HG02852 (cell line): ENCODE results near the gene KRT82.
"Not testable (repeated sequence)": the region's sequence is repeated elsewhere in the genome, so short reads cannot be mapped to it uniquely, and the experiment has no call there.

ENCODE experiments used
- ATAC-seq: cut with Tn5 transposase; IDR thresholded peaks from one replicate; pipeline ENCODE4 v1.9.1; 2021; ENCODE audit warnings: mild to moderate bottlenecking, moderate library complexity; ENCODE audit not compliant: unreplicated experiment

Gene KRT82

DNA sequence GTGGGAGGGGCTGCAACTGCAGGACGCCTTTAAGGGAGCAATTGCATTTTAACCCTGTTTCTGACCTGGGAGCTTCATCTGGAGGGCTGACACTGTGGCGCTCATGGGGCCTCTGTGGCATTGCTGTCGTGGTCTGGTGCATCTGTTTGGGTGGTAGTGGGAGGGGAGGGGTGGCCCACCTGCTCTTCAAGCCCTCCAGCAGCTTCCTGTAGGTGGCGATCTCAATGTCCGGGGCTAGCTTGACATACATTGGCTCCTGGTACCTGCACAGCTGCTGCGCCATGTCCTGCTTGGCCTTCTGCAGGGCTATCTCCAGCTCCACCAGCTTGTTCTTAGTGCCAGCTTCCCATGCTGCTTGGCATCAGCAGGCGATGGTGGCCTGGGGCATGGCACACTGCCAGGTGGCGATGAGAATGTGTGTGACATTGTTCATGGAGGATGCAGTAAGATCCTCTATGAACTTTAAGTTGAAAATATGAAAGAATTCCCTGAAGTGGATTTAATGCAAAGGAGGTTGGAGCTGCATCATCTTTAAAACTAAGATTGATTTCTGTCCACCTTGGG is 7.7 kb upstream of the KRT82 start:
- no peak for ATAC-seq

- no peak for ATAC-seq
These were observed 7.1 kb upstream of the KRT82 start for GRCh38 chr12:52413202-52413601.

- ATAC-seq: no peak
These were observed 5.7 kb upstream of the KRT82 start for GRCh38 chr12:52411815-52412214.

GRCh38 chr12:52410589-52411248 is 4.6 kb upstream of the KRT82 start:
- not testable (repeated sequence) for ATAC-seq

GRCh38 chr12:52407918-52408317 is 1.8 kb upstream of the KRT82 start:
- ATAC-seq: no peak

DNA sequence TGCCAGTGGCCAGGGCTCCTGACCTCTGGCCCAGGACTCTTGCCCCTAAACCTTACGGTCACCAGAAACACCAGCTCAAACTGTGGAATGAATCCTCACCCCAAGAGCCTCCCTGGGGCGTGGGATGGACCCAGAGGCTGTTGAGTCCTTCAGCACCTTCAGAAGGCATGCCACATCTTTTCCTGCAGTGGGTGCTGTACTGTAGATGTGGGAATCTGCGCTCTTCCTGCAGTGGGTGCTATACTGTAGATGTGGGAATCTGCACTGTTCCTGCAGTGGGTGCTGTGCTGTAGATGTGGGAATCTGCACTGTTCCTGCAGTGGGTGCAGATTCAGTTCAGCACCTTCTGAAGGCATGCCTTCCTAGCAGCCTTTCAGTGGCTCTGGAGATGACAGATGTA is 1.2 kb downstream of the KRT82 start:
- no peak for ATAC-seq

GRCh38 chr12:52403561-52403960 is 2.6 kb downstream of the KRT82 start:
- ATAC-seq: no peak

DNA sequence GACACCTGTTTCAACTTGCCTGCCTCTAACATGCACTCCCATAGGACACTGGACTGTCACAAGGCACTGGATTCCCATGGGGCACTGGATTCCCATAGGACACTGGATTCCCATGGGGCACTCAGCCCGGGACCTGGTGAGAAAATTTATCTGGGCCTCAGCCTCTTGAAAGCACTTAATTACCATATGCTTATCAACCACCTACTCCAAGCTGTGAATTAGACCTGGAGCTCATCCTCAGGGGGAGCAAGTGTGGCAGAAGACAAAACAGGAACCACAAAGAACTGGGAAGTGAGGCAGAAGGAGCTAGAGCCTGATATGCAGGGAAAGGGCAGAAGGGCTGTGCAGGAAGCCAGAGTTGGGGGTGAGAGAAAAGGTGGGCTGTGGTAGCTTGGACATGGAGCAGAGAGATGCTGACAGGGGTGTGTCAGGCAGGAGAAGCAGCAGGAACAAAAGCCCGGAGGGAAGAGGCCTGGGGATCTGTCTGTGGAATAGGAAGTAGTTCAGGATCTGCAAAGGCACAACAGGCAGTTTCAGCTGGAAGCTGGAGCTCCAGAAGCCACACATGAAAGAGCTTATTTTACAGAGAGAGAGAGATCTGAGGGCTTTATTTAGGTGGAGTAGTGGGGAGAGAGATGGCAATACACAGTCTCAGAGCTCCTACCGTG is 3.1 kb downstream of the KRT82 start:
- ATAC-seq: no peak

DNA sequence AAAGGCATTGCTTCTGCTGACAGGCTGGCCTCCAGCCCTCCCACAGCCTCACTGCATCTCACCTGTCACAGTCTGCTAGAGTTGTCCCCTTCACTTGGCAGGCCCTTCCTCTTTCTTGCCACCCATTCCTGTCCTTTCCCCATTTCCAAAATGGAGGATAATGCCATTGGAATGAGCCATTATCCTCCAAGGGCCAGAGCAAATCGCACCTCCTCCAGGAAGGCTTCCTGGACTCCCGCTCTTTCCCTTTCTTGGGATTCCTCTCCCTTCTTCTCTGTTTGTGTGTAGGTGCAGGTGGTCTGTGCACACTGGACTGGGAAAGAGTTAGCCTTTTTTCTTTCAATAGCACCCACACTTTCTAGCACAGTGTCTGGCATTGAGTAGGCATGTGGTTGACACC is 3.8 kb downstream of the KRT82 start:
- no peak for ATAC-seq

DNA sequence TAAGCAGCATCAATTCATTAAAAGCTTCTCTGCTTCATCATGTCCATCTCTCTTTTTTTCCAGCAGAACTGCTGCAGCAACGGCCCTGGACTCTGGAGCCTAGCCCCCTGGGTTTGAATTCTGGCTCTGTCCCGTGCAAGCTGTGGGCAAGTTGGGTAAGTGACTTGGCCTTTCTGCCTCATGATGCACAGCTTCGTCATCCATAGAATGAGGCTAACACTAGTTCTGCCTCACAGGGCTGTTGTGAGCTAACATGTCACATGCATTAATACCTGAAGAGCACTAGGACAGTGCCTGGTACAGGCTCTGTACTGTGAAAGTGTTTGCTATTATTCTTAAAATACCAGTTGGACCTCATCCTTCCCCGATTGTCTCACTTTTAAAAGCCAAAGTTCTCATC is 4.2 kb downstream of the KRT82 start:
- no peak for ATAC-seq

DNA sequence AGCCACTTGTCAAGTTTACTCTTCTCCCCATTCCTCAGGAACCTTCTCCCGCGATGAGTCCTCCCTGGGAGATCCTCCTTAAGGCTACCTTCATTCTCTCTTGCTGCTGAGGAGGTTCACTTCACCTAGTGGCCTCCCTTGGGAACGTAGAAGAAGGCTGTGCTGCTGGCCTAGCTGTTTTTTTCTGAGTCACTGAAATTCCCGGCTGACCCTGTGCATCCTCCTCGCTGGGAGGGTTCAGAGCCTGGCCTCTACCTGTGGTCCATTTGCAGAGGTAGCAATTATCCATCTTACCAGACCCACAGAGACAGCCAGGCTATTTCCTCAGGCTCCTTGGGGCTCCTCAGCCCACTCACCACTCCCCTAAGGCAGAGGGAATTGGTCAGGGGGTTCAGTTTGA is 4.6 kb downstream of the KRT82 start:
- no peak for ATAC-seq

GRCh38 chr12:52400906-52401305 is 5.2 kb downstream of the KRT82 start:
- ATAC-seq: no peak

DNA sequence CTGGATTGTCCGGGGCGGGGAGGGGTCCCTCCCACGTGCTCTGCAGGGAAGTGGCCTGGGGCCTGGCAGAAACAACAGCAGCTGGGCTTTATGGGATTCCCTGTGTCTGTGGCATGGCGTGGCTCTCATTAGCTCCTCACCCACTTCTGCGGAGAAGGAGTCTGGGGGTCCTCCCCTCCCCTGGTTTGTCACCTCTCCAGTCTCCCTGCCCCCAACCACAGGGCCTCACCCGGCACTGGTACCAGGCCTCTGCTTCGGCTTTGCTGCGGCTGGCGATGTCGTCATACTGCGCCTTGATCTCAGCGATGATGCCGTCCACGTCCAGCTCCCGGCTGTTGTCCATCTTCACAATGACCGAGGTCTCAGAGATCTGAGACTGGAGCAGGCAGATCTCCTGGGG is 6.4 kb downstream of the KRT82 start:
- no peak for ATAC-seq

- ATAC-seq: no peak
These were observed 8.0 kb downstream of the KRT82 start for GRCh38 chr12:52398176-52398575.

DNA sequence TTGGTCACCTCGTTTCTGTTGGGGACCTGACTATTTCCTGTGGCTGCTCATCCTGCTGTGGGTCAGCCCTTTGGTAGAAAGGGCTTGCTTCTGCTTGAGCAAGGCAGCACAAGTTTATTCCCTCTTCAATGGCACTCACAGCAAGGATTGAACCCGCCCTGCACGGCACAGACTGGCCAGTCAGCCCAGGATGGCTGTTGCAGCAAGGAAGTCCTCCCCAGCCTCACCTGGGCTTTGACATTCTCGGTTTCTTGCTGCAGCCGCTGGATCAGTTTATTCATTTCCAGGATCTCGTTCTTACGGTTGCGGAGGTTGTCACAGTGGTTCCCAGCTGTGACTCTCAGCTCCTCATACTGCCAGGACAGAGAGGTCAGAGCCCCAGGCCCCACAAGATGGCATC is 9.5 kb downstream of the KRT82 start:
- no peak for ATAC-seq

DNA sequence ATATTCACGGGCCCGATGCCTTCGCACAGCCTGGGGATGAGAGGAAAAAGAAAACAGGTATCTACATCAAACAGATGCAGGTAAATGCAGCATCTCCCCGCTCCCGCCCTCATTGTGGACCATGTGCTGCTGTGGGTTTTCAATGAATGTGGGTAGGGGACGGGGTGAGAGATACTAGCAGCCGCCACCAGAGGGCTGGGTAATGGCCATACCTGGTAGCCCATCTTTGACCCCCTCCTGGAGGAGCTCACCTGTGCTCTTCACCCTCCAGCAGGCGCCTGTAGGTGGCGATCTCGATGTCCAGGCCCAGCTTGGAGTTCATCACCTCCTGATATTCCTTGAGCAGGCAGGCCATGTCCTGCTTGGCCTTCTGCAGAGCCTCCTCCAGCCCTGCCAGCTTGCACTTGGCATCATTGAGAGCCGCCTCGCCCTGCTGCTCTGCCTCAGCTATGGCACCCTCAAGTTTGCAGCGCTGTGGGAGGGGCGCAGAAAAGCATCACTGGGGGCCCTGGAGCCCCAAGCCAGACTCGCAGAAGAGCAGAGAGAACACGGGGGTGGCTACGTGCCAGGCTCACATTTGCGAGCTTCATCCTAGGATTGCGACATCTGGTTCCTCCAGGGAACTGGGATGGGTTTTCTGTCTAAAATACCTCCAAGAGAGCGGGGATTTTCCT is 10.2 kb downstream of the KRT82 start:
- no peak for ATAC-seq

DNA sequence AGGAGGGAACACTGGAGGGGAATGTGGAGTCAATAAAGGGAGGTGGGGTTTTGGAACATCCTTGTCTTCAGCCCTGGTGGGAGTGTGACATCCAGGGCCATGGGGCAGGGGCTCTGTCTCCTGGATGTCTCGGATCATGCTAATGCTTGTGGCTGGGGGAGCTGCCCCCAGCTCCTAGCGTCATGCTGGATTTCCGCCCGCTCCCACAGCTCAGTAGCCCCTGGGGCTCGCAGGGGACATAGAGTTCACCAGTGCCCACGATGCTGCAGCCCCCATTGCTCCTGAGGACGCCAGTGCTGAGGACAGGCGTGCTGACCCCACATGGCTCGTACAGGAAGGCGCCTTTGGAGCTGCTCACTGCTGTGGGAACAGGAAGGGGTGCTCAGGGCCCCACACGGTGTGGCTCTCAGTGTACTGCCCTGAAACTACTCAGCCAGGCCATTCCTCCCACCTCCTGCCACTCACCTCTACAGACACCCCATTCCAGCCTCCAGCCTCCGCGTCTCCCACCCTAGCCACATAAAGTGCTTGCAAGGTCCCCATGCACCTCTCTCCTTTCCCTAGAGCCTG is 11.2 kb downstream of the KRT82 start:
- ATAC-seq: no peak

DNA sequence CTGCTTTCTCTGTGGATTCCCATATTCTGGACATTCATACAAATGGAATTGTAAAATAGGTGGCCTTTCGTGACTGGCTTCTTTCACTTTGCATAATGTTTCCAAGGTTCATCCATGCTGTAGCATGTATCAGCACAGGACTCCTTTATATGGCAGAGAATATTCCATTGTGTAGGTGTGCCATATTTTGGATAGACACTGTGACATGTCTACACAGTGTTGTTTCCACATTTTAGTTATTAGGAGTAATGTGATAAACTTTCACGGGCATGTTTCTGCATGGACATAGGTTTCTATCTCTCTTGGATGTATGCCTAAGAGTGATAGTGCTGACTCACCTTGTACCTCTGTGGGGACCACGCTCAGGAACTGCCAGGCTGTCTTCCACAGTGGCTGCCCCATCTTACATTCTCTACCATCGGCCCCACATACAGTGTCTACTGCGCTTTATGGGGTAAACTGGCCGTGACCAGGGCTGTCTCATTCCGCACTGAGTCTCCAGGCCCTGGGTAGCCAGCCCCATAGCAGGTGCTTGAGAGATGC is 13.6 kb downstream of the KRT82 start:
- no peak for ATAC-seq

- ATAC-seq: no peak
These were observed 14.5 kb downstream of the KRT82 start for GRCh38 chr12:52391618-52392002.

DNA sequence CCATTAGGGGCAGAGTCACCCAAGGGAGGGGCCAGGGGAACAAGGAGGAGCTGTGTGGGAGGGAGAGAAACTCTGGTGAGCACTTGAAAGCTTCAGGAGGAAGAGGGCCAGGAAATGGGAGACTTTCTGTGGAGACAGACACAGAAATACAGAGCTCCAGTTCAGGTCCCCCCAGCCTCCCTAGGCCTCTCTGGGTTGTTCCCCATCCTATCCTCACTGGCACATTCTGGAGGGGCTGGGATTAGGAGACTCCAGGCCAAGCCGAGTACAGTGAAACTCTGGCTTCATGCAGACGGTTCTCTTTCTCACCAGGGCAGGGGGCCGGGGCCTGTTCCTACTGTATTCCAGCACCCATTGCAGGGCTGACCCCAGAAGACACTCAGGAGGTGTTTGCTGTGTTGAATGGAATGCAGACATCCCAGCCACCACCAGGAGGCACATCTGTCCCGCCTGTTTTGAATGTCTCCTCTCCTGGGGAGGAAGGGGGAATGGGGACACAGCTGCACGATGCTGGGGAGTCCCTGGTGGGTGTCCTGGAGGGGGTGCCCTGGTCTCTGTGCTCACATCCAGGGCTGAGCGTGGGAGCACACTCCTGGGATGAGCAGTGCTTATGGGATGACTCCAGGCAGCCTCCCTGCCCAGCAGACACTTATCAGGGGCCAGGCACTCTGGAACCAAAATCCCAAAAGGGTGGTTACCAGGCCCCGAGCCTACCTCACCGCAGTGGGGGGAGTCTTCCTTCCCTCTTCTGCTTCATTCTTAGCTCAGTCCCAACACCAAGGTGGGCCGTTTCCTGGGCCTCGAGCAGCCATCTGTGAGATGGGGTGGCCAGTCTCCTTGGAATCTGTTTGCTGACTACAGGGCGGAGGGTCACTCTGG is 15.2 kb downstream of the KRT82 start:
- ATAC-seq: no peak
